ENCODE measurements around the gene LBHD1. TPM values are rescaled to one million over a fixed set of nuclear protein-coding genes. Genes with fewer than 3 reads are reported as not detected.

The LBHD1 gene
- total and polyA plus RNA-seq, 2 of the 13 experiments (the other 11 are each of a cell fraction or from before 2014, with no cell fraction given) = 3.2 to 3.7 TPM

DNA sequence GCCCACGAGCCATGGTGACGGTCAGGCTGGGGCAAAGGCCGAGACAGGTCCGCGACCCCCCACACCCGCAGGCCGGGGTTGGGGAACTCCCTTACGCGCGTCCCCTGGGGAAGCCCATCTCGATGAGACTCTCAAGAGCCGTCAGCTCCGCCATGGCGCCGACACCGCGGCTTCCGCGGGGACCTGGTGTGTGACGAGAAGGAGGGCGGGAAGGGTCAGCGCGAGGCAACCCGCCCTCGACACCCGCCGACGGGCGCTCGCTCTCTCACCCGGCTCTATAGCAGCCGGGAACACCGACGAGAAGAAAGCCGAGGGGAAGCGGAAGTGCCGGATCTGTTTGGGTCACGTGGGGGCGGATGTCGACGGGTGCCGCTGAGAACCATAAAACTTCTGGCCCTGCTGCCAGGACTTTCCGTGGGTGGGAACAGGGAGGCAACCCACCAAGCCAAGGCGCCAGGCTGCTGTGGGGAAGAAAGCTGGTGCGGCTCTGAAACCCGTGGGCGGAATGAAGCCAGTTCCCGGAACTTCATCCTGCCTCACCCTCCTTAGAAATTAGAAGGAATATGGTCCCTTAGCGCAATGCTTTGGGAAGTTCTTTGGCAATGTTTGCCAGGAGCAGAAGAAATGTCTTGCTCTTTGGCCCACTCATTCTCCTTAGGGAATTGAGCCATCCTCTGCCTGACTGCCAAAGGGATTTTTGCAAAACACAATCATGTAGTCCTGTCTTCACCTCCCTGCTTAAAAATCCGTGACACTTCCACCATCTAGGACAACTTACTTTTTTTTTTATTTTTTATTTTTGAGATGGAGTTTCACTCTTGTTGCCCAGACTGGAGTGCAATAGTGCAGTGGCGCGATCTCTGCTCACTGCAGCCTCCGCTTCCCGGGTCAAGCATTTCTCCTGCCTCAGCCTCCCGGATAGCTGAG, 7.0 kb upstream of the LBHD1 start, which contains the start of gene UBXN1 (continued):
- TF ChIP-seq ARHGAP35 (CRISPR knock-in tag; IDR thresholded peaks at IDR 0.05; ENCODE audit: borderline replicate concordance) (0 out of 2 replicates have a peak, but pooled peaks have one; percentile 55), ARNT2 (CRISPR knock-in tag; IDR thresholded peaks at IDR 0.05; ENCODE audit: low read depth) (peak; percentile 58; the same call in 1 of the 2 replicates), SRSF1 (optimal IDR thresholded peaks at IDR 0.05; ENCODE audit: low read depth, low read length) (peak; percentile 93), ELF3 (CRISPR knock-in tag; IDR thresholded peaks at IDR 0.05) (peak; percentile 82), ZNF205 (CRISPR knock-in tag; IDR thresholded peaks at IDR 0.05) (no peak; the same call in 1 of the 2 replicates), ZNF224 (CRISPR knock-in tag; IDR thresholded peaks at IDR 0.05) (peak; percentile 56; the same call in 1 of the 2 replicates), NFYC (CRISPR knock-in tag; IDR thresholded peaks at IDR 0.05) (no peak; the same call in 1 of the 2 replicates), ZFP41 (CRISPR knock-in tag; IDR thresholded peaks at IDR 0.05; ENCODE audit: borderline replicate concordance) (peak; percentile 79; the same call in 1 of the 2 replicates), KDM2A (CRISPR knock-in tag; IDR thresholded peaks at IDR 0.05; ENCODE audit: borderline replicate concordance, low read depth) (peak; percentile 85), CBX2 (IDR thresholded peaks at IDR 0.05; ENCODE audit: low read depth, low read length) (no peak), CBX2 (CRISPR knock-in tag; IDR thresholded peaks at IDR 0.05; ENCODE audit: low read depth) (no peak), RFXAP (CRISPR knock-in tag; IDR thresholded peaks at IDR 0.05; ENCODE audit: borderline replicate concordance) (no peak), PITX1 (CRISPR knock-in tag; IDR thresholded peaks at IDR 0.05) (peak; percentile 63; the same call in 1 of the 2 replicates), ZNF841 (CRISPR knock-in tag; IDR thresholded peaks at IDR 0.05; ENCODE audit: borderline replicate concordance) (no peak), CHD2 (IDR thresholded peaks at IDR 0.05; ENCODE audit: low read depth, low read length) (no peak), ZNF24 (IDR thresholded peaks at IDR 0.05) (no peak), RBAK (CRISPR knock-in tag; IDR thresholded peaks at IDR 0.05) (no peak), ZNF768 (CRISPR knock-in tag; IDR thresholded peaks at IDR 0.05) (peak; percentile 36; the same call in 1 of the 2 replicates), ZNF138 (CRISPR knock-in tag; IDR thresholded peaks at IDR 0.05; ENCODE audit: low read depth) (no peak), ZMYM4 (CRISPR knock-in tag; IDR thresholded peaks at IDR 0.05) (peak; percentile 80), HDAC2 (CRISPR knock-in tag; IDR thresholded peaks at IDR 0.05) (peak; percentile 72), RBM22 (optimal IDR thresholded peaks at IDR 0.05; ENCODE audit: low read length) (no peak), HNRNPLL (IDR thresholded peaks at IDR 0.05; ENCODE audit: low read depth, low read length, poor library complexity, severe bottlenecking) (peak; percentile 60), ZNF136 (CRISPR knock-in tag; IDR thresholded peaks at IDR 0.05; ENCODE audit: low read depth) (no peak), TEAD2 (CRISPR knock-in tag; IDR thresholded peaks at IDR 0.05) (no peak), PTBP1 (IDR thresholded peaks at IDR 0.05; ENCODE audit: low read depth, low read length, poor library complexity, severe bottlenecking) (no peak), TP53 (CRISPR knock-in tag; conservative IDR thresholded peaks at IDR 0.05) (no peak), ZNF781 (CRISPR knock-in tag; IDR thresholded peaks at IDR 0.05; ENCODE audit: borderline replicate concordance, not compliant biosample characterization) (peak; percentile 27), SNAPC2 (CRISPR knock-in tag; IDR thresholded peaks at IDR 0.05) (peak; percentile 94)
- TF ChIP-seq, protein P1, sequence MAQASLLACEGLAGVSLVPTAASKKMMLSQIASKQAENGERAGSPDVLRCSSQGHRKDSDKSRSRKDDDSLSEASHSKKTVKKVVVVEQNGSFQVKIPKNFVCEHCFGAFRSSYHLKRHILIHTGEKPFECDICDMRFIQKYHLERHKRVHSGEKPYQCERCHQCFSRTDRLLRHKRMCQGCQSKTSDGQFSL (CRISPR knock-in tag; IDR thresholded peaks at IDR 0.05) = no peak
- TF ChIP-seq, protein P2, sequence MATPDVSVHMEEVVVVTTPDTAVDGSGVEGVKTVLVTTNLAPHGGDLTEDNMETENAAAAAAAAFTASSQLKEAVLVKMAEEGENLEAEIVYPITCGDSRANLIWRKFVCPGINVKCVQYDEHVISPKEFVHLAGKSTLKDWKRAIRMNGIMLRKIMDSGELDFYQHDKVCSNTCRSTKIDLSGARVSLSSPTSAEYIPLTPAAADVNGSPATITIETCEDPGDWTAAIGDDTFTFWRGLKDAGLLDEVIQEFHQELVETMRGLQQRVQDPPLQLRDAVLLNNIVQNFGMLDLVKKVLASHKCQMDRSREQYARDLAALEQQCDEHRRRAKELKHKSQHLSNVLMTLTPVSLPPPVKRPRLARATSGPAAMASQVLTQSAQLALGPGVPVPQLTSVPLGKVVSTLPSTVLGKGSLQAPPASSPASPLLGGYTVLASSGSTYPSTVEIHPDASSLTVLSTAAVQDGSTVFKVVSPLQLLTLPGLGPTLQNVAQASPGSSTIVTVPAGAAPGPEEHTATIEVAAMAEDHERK (CRISPR knock-in tag; IDR thresholded peaks at IDR 0.05; ENCODE audit: low read depth) = no peak

Measured in HepG2 (cell line).